Sigmoid colon (tissue), 7 donors: Measurements from ENCODE around the gene SOX10. TPM values are rescaled to one million over a fixed set of nuclear protein-coding genes. Genes with fewer than 3 reads are reported as not detected.

Experiments
- DNase-seq: peaks from one replicate; pipeline ENCODE4 v3.0.0-alpha.2; 2019
- H3K27ac ChIP-seq, 4 donors: fragments of 200-600 bp; sonication (generic); one replicate each; pipeline ENCODE4 v1.5.1; 2016 to 2019; ENCODE audit warnings: mild to moderate bottlenecking in 1 of 4
- H3K27me3 ChIP-seq, 3 donors: fragments of 200-600 bp; sonication (generic); one replicate each; pipeline ENCODE4 v1.5.1; 2019; ENCODE audit warnings: mild to moderate bottlenecking in 1 of 3
- H3K36me3 ChIP-seq, 4 donors: fragments of 200-600 bp; sonication (generic); one replicate each; pipeline ENCODE4 v1.5.1; 2016 to 2019
- H3K4me1 ChIP-seq, 4 donors: fragments of 200-600 bp; sonication (generic); one replicate each; pipeline ENCODE4 v1.5.1; 2017 to 2019
- H3K4me3 ChIP-seq, 4 donors: fragments of 200-600 bp; sonication (generic); one replicate each; pipeline ENCODE4 v1.5.1; 2017 to 2019; ENCODE audit warnings: mild to moderate bottlenecking in 2 of 4, moderate library complexity in 1 of 4
- H3K9me3 ChIP-seq, 4 donors: fragments of 200-600 bp in 3 of 4; sonication (generic) in 3 of 4; one replicate each; pipeline versions ENCODE4 v1.5.1 to v1.6.1; 2013 to 2019
- CTCF ChIP-seq, 4 experiments: fragments of 450-650 bp in 3 of 4; fragments of 200-600 bp in 1 of 4; IDR thresholded peaks; one replicate each; pipeline ENCODE4 v1.5.1; 2016 to 2019; ENCODE audit warnings: antibody characterized with exemption in 4 of 4, mild to moderate bottlenecking in 3 of 4, moderate library complexity in 2 of 4
- EP300 ChIP-seq, 4 donors: sonication (generic); formaldehyde crosslinking; IDR thresholded peaks; one replicate each; pipeline ENCODE4 v1.6.1; 2017; ENCODE audit warnings: antibody characterized with exemption in 4 of 4
- POLR2A ChIP-seq, 2 donors: fragments of 450-650 bp; IDR thresholded peaks; one replicate each; pipeline ENCODE4 v1.6.1; 2016; ENCODE audit warnings: antibody characterized with exemption in 2 of 2, mild to moderate bottlenecking in 2 of 2, moderate library complexity in 2 of 2
- POLR2AphosphoS5 ChIP-seq, 4 donors: sonication (generic); formaldehyde crosslinking; IDR thresholded peaks; one replicate each; pipeline ENCODE4 v1.6.1; 2017; ENCODE audit warnings: antibody characterized with exemption in 4 of 4
- WGBS, 2 donors: extraction: QIAGEN DNeasy Blood & Tissue Kit; methylation state at CpG; one replicate each; pipeline ENCODE4 v1.1.7; 2013; 5-methylcytosine and 5-hydroxymethylcytosine counted together
- intact Hi-C: fragments of 100-400 bp; cut with DNase I; formaldehyde crosslinking; loops from one replicate; pipeline ENCODE4 v1.15.1; 2023
- polyA plus RNA-seq, 3 donors: library from polyadenylated mRNA; stranded (reverse); fragments of 200-250 nt; gene quantifications; one replicate each; pipeline ENCODE4 v1.2.3, GENCODE V29; 2013
- total RNA-seq, 4 donors: library from RNA; depleted of rRNA; stranded (reverse); fragments of >200 nt; gene quantifications; one replicate each; pipeline ENCODE4 v1.1.0, GENCODE V29; 2016
- donor health status: healthy with polysubstance abuse.
- donor health status: Bipolar disorder and iron deficiency.
- donor health status: healthy.

The SOX10 gene
- total and polyA plus RNA-seq, 7 donors: 0.23 to 17.5 (median 3.8) TPM

GRCh38 chr22:37933711-37934376 lies 50.5 kb downstream of the SOX10 start:
- Histone ChIP-seq H3K27me3 (no peaks in the 10 kb centered on the region), H3K36me3 (peaks cover 35 to 81% (median 53%) of the 10 kb centered on the region in 4 donors), H3K9me3 (no peaks in the 10 kb centered on the region), H3K27ac (peak overlapping the region; percentile 75 to 97 (median 81)), H3K4me1 (peaks cover 0 to 55% (median 50%) of the 10 kb centered on the region in 4 donors), H3K4me3 (no peak overlapping the region)
- WGBS, 2 donors: 6 to 9% methylated on average over 13 of the region's 13 CpGs
- DNase-seq: peak; percentile 94
- intact Hi-C loops: loop anchor here (1.0 to 2.0 kb wide), 2 partner anchors 23 to 46 kb away; no protein-coding TSS in a partner anchor
- TF ChIP-seq POLR2A (IDR thresholded peaks at IDR 0.05): no peak
- TF ChIP-seq CTCF (IDR thresholded peaks at IDR 0.05): peak; percentile 94 to 98 (median 96)
- TF ChIP-seq EP300 (IDR thresholded peaks at IDR 0.05): no peak
- TF ChIP-seq POLR2AphosphoS5 (IDR thresholded peaks at IDR 0.05): peak in 3 of 4 donors; percentile 38 to 58 (median 50)

GRCh38 chr22:37932821-37933578 lies 51.4 kb downstream of the SOX10 start:
- Histone ChIP-seq H3K9me3 (no peaks in the 10 kb centered on the region), H3K4me3 (no peak overlapping the region), H3K27ac (peak overlapping the region; percentile 75 to 97 (median 81)), H3K4me1 (peaks cover 0 to 61% (median 55%) of the 10 kb centered on the region in 4 donors), H3K27me3 (no peaks in the 10 kb centered on the region), H3K36me3 (peaks cover 40 to 82% (median 56%) of the 10 kb centered on the region in 4 donors)
- TF ChIP-seq CTCF (IDR thresholded peaks at IDR 0.05): no peak
- peak; percentile 74 for DNase-seq
- 79 to 87% methylated on average over 21 of the region's 21 CpGs for WGBS, 2 donors
- intact Hi-C loops: loop anchor here (1.0 to 2.0 kb wide), 2 partner anchors 22 to 45 kb away; no protein-coding TSS in a partner anchor

- no peak for DNase-seq
- no peak for TF ChIP-seq POLR2AphosphoS5 (IDR thresholded peaks at IDR 0.05)
- TF ChIP-seq POLR2A (IDR thresholded peaks at IDR 0.05): no peak
- TF ChIP-seq CTCF (IDR thresholded peaks at IDR 0.05): no peak
- no peak for TF ChIP-seq EP300 (IDR thresholded peaks at IDR 0.05)
- Histone ChIP-seq H3K36me3 (peaks cover 39 to 82% (median 56%) of the 10 kb centered on the region in 4 donors), H3K27me3 (no peaks in the 10 kb centered on the region), H3K27ac (peak overlapping the region; percentile 75 to 97 (median 81)), H3K4me3 (no peak overlapping the region), H3K9me3 (no peaks in the 10 kb centered on the region), H3K4me1 (peaks cover 0 to 63% (median 55%) of the 10 kb centered on the region in 4 donors)
- intact Hi-C loops: loop anchor here (2.0 kb wide), 1 partner anchor 22 kb away; no protein-coding TSS in a partner anchor
- WGBS, 2 donors: 90 to 93% methylated on average over 10 of the region's 10 CpGs
Measured at GRCh38 chr22:37932401-37932800, 52.0 kb downstream of the SOX10 start.

GRCh38 chr22:37931893-37932389 lies 52.4 kb downstream of the SOX10 start:
- Histone ChIP-seq H3K4me3 (no peak overlapping the region), H3K27ac (peak overlapping the region; percentile 75 to 97 (median 81)), H3K27me3 (no peaks in the 10 kb centered on the region), H3K9me3 (no peaks in the 10 kb centered on the region), H3K4me1 (peaks cover 0 to 63% (median 55%) of the 10 kb centered on the region in 4 donors), H3K36me3 (peaks cover 39 to 82% (median 57%) of the 10 kb centered on the region in 4 donors)
- 83 to 97% methylated on average over 6 of the region's 6 CpGs for WGBS, 2 donors
- TF ChIP-seq CTCF (IDR thresholded peaks at IDR 0.05) (no peak), POLR2AphosphoS5 (IDR thresholded peaks at IDR 0.05) (no peak), POLR2A (IDR thresholded peaks at IDR 0.05) (no peak), EP300 (IDR thresholded peaks at IDR 0.05) (no peak)
- DNase-seq: no peak
- intact Hi-C loops: loop anchor here (2.0 kb wide), 1 partner anchor 21 kb away; no protein-coding TSS in a partner anchor
